ENCODE data around the gene OLFML2A.

Gene OLFML2A

GRCh38 chr9:124790801-124791505, 14.0 kb downstream of the OLFML2A start:
- TF ChIP-seq, protein P1, sequence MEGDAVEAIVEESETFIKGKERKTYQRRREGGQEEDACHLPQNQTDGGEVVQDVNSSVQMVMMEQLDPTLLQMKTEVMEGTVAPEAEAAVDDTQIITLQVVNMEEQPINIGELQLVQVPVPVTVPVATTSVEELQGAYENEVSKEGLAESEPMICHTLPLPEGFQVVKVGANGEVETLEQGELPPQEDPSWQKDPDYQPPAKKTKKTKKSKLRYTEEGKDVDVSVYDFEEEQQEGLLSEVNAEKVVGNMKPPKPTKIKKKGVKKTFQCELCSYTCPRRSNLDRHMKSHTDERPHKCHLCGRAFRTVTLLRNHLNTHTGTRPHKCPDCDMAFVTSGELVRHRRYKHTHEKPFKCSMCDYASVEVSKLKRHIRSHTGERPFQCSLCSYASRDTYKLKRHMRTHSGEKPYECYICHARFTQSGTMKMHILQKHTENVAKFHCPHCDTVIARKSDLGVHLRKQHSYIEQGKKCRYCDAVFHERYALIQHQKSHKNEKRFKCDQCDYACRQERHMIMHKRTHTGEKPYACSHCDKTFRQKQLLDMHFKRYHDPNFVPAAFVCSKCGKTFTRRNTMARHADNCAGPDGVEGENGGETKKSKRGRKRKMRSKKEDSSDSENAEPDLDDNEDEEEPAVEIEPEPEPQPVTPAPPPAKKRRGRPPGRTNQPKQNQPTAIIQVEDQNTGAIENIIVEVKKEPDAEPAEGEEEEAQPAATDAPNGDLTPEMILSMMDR (IDR thresholded peaks at IDR 0.05), result no peak
- Histone ChIP-seq H3K9me3 (no peaks in the 10 kb centered on the region), H3K27ac (no peak overlapping the region), H3K27me3 (no peaks in the 10 kb centered on the region), H3K4me1 (ENCODE audit: control insufficient read depth in 1 of 2, insufficient read depth in 1 of 2, low read depth in 1 of 2, low read length in 1 of 2) (no peaks in the 10 kb centered on the region), H3K4me3 (ENCODE audit: low read depth in 1 of 2, low read length in 1 of 2) (no peak overlapping the region), H3K36me3 (no peaks in the 10 kb centered on the region)

GRCh38 chr9:124792257-124793014, 15.5 kb downstream of the OLFML2A start:
- Histone ChIP-seq H3K4me1 (ENCODE audit: control insufficient read depth in 1 of 2, insufficient read depth in 1 of 2, low read depth in 1 of 2, low read length in 1 of 2) (no peaks in the 10 kb centered on the region), H3K27me3 (no peaks in the 10 kb centered on the region), H3K36me3 (no peaks in the 10 kb centered on the region), H3K4me3 (ENCODE audit: low read depth in 1 of 2, low read length in 1 of 2) (no peak overlapping the region), H3K27ac (no peak overlapping the region), H3K9me3 (no peaks in the 10 kb centered on the region)
- TF ChIP-seq, protein P1 (IDR thresholded peaks at IDR 0.05), result no peak

- H3K36me3 ChIP-seq, result no peaks in the 10 kb centered on the region
- no peaks in the 10 kb centered on the region for H3K4me1 ChIP-seq (ENCODE audit: control insufficient read depth in 1 of 2, insufficient read depth in 1 of 2, low read depth in 1 of 2, low read length in 1 of 2)
- no peaks in the 10 kb centered on the region for H3K27me3 ChIP-seq
- H3K9me3 ChIP-seq, result no peaks in the 10 kb centered on the region
- no peak overlapping the region for H3K27ac ChIP-seq
- H3K4me3 ChIP-seq (ENCODE audit: low read depth in 1 of 2, low read length in 1 of 2), result no peak overlapping the region
- TF ChIP-seq, protein P1 (IDR thresholded peaks at IDR 0.05), result no peak
These were observed 16.1 kb downstream of the OLFML2A start for GRCh38 chr9:124793015-124793541.

DNA sequence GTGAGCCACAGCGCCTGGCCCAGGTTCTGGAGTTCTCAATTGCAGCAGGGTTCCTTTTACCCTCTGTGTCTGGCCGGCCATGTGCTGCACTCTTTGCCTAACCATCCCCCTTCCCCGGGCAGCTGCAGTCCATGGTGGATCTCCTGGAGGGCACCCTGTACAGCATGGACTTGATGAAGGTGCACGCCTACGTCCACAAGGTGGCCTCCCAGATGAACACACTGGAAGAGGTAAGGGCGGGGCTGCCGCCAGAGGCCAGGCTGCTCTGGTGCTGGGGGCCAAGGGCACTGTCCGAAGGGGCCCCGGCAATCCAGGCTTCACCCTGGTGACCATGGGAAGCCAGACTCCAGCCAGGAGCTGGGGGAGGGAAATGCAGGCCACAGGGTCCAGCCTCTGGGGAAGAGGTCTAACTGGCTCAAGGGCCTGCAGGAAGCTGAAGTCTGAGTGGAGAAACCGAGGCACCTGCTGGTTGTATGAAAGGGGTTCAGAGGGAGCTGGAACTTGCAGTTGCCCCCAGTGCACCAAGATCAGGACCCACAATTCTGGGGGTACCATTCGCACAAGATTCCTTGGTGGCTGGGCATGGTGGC, 18.1 kb downstream of the OLFML2A start:
- Histone ChIP-seq H3K27me3 (no peaks in the 10 kb centered on the region), H3K36me3 (no peaks in the 10 kb centered on the region), H3K27ac (no peak overlapping the region), H3K4me1 (ENCODE audit: control insufficient read depth in 1 of 2, insufficient read depth in 1 of 2, low read depth in 1 of 2, low read length in 1 of 2) (no peaks in the 10 kb centered on the region), H3K9me3 (no peaks in the 10 kb centered on the region), H3K4me3 (ENCODE audit: low read depth in 1 of 2, low read length in 1 of 2) (no peak overlapping the region)
- TF ChIP-seq, protein P1 (IDR thresholded peaks at IDR 0.05), result no peak

- Histone ChIP-seq H3K36me3 (no peaks in the 10 kb centered on the region), H3K9me3 (no peaks in the 10 kb centered on the region), H3K4me1 (ENCODE audit: control insufficient read depth in 1 of 2, insufficient read depth in 1 of 2, low read depth in 1 of 2, low read length in 1 of 2) (no peaks in the 10 kb centered on the region), H3K27ac (no peak overlapping the region), H3K27me3 (peaks cover 7% of the 10 kb centered on the region), H3K4me3 (ENCODE audit: low read depth in 1 of 2, low read length in 1 of 2) (no peak overlapping the region)
- TF ChIP-seq, protein P1 (IDR thresholded peaks at IDR 0.05), result no peak
These were observed 19.0 kb downstream of the OLFML2A start for GRCh38 chr9:124795881-124796431.
